ENCODE data around the gene OR2W1.

OR2W1 gene

DNA sequence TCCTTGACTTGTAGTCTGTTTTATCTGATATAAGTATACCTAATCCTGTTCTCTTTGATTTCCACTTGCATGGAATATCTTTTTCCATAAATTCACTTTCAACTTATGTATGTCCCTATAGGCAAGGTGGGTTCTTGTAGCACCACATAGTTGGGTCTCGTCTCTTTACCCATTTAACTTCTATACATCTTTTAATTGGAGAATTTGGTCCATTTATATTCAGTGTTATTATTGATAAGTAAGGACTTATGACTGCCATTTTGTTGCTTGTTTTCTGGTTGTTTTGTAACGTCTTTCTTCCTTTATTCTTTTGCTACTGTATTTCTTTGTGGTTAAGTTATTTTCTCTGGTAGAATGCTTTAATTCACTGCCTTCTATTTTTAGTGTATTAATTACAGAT, 25.3 kb downstream of the OR2W1 start:
- peaks cover 13% of the 10 kb centered on the region for H3K27me3 ChIP-seq (ENCODE audit: control insufficient read depth, insufficient read depth, low read length)
- no peak overlapping the region for H3K4me3 ChIP-seq (ENCODE audit: low read depth, low read length)
- H3K9me3 ChIP-seq (ENCODE audit: control insufficient read depth, insufficient read depth, low read length) = no peaks in the 10 kb centered on the region
- no peak overlapping the region for H3K9ac ChIP-seq (ENCODE audit: low read depth, low read length)
- no peaks in the 10 kb centered on the region for H3K4me1 ChIP-seq (ENCODE audit: control insufficient read depth, insufficient read depth, low read length)
- H3K36me3 ChIP-seq (ENCODE audit: control insufficient read depth, insufficient read depth, low read length) = no peaks in the 10 kb centered on the region

DNA sequence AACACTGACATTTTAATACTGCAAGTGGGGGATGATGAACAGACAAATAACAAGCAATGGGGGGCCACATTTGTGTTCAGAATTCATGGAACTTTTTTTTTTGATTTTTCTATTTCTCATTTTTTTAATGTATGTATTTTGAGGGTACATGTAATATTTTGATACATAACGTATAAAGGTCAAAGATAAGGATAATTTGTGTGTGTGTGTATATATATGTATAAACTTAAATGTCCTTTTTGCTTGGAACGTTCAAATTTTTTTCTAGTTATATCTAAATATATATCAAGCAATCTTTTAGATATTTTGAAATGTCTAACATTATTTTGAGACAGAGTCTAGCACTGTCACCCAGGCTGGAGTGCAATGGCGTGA, 27.6 kb downstream of the OR2W1 start:
- Histone ChIP-seq H3K4me3 (ENCODE audit: low read depth, low read length) (peak overlapping the region; percentile 96), H3K9ac (ENCODE audit: low read depth, low read length) (no peak overlapping the region), H3K27me3 (ENCODE audit: control insufficient read depth, insufficient read depth, low read length) (peaks cover 35% of the 10 kb centered on the region), H3K36me3 (ENCODE audit: control insufficient read depth, insufficient read depth, low read length) (no peaks in the 10 kb centered on the region), H3K4me1 (ENCODE audit: control insufficient read depth, insufficient read depth, low read length) (no peaks in the 10 kb centered on the region), H3K9me3 (ENCODE audit: control insufficient read depth, insufficient read depth, low read length) (no peaks in the 10 kb centered on the region)

GRCh38 chr6:29016559-29017427, 28.2 kb downstream of the OR2W1 start:
- Histone ChIP-seq H3K4me3 (ENCODE audit: low read depth, low read length) (peak overlapping the region; percentile 96), H3K9ac (ENCODE audit: low read depth, low read length) (peak overlapping the region; percentile 29), H3K4me1 (ENCODE audit: control insufficient read depth, insufficient read depth, low read length) (no peaks in the 10 kb centered on the region), H3K27me3 (ENCODE audit: control insufficient read depth, insufficient read depth, low read length) (peaks cover 41% of the 10 kb centered on the region), H3K9me3 (ENCODE audit: control insufficient read depth, insufficient read depth, low read length) (no peaks in the 10 kb centered on the region), H3K36me3 (ENCODE audit: control insufficient read depth, insufficient read depth, low read length) (no peaks in the 10 kb centered on the region)

DNA sequence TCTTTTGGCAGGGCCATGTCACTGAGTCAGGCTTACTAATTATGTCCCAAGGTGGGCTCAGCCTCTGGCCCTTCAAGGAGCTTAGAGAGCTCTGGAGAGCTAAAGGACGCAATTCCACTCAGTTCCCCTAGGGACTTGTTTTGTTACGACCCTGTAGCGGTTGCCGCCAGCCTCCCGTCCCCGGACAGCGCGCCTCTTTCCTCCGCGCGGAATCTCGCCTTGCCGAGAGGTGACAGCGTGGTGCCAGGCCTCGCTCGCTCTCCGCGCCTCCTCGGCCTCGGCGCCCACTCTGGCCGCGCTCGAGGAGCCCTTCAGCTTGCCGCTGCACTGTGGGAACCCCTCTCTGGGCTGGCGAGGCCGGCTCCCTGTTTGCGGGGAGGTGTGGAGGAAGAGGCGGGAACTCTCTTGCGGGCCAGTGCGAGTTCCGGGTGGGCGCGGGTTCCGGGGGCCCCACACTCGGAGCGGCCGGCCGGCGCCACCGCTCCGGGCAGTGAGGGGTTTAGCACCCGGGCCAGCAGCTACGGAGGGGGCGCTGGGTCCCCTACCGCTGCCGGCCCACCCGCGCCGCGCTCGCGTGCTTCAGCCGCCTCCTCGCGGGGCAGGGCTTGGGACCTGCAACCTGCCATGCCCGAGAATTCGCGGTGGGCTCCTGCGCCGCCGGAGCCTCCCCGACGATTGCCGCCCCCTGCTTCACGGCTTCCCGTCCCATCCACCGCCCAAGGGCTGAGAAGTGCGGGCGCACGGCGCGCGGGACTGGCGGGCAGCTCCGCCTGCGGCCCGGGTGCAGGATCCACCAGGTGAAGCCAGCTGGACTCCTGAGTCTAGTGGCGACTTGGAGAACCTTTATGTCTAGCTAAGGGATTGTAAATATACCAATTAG, 30.0 kb downstream of the OR2W1 start:
- peak overlapping the region; percentile 36 for H3K4me3 ChIP-seq (ENCODE audit: low read depth, low read length)
- no peak overlapping the region for H3K9ac ChIP-seq (ENCODE audit: low read depth, low read length)
- H3K27me3 ChIP-seq (ENCODE audit: control insufficient read depth, insufficient read depth, low read length) = peaks cover 54% of the 10 kb centered on the region
- H3K4me1 ChIP-seq (ENCODE audit: control insufficient read depth, insufficient read depth, low read length) = no peaks in the 10 kb centered on the region
- H3K9me3 ChIP-seq (ENCODE audit: control insufficient read depth, insufficient read depth, low read length) = no peaks in the 10 kb centered on the region
- no peaks in the 10 kb centered on the region for H3K36me3 ChIP-seq (ENCODE audit: control insufficient read depth, insufficient read depth, low read length)

- Histone ChIP-seq H3K4me1 (ENCODE audit: control insufficient read depth, insufficient read depth, low read length) (no peaks in the 10 kb centered on the region), H3K9me3 (ENCODE audit: control insufficient read depth, insufficient read depth, low read length) (no peaks in the 10 kb centered on the region), H3K9ac (ENCODE audit: low read depth, low read length) (no peak overlapping the region), H3K4me3 (ENCODE audit: low read depth, low read length) (peak overlapping the region; percentile 65), H3K27me3 (ENCODE audit: control insufficient read depth, insufficient read depth, low read length) (peaks cover 62% of the 10 kb centered on the region), H3K36me3 (ENCODE audit: control insufficient read depth, insufficient read depth, low read length) (no peaks in the 10 kb centered on the region)
Measured at GRCh38 chr6:29011276-29011734, 33.7 kb downstream of the OR2W1 start.

- H3K4me1 ChIP-seq (ENCODE audit: control insufficient read depth, insufficient read depth, low read length) = no peaks in the 10 kb centered on the region
- H3K9me3 ChIP-seq (ENCODE audit: control insufficient read depth, insufficient read depth, low read length) = no peaks in the 10 kb centered on the region
- H3K27me3 ChIP-seq (ENCODE audit: control insufficient read depth, insufficient read depth, low read length) = peaks cover 48% of the 10 kb centered on the region
- no peaks in the 10 kb centered on the region for H3K36me3 ChIP-seq (ENCODE audit: control insufficient read depth, insufficient read depth, low read length)
- no peak overlapping the region for H3K9ac ChIP-seq (ENCODE audit: low read depth, low read length)
- no peak overlapping the region for H3K4me3 ChIP-seq (ENCODE audit: low read depth, low read length)
Measured at GRCh38 chr6:29009358-29009757, 35.6 kb downstream of the OR2W1 start.

DNA sequence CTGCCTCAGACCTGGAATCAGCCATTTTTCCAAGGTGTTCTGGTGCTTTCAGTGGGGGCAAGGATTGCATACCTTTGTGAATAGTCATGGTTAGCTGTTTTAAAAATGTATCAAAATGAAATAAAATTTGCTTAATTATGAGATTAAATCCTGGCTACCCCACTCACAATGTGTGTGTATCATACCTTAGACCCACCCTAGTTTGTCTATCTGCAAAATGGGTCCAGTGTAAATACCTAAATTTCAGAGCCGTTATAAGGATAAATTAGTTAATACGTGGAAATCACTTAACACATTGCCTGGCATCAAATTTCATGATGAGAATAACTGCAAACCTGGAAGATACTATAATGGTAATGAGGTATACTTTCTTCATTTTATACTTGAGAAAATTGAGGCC, 36.9 kb downstream of the OR2W1 start:
- Histone ChIP-seq H3K27me3 (ENCODE audit: control insufficient read depth, insufficient read depth, low read length) (peaks cover 35% of the 10 kb centered on the region), H3K9me3 (ENCODE audit: control insufficient read depth, insufficient read depth, low read length) (no peaks in the 10 kb centered on the region), H3K36me3 (ENCODE audit: control insufficient read depth, insufficient read depth, low read length) (no peaks in the 10 kb centered on the region), H3K4me1 (ENCODE audit: control insufficient read depth, insufficient read depth, low read length) (no peaks in the 10 kb centered on the region), H3K9ac (ENCODE audit: low read depth, low read length) (no peak overlapping the region), H3K4me3 (ENCODE audit: low read depth, low read length) (no peak overlapping the region)

GRCh38 chr6:29005183-29005885, 39.6 kb downstream of the OR2W1 start, which contains the start of gene ZNF311:
Gene ZNF311, minus strand, starts transcription at chr6:29005315. Its CDS starts 1,361 bp downstream, at chr6:29003954.
- H3K27me3 ChIP-seq (ENCODE audit: control insufficient read depth, insufficient read depth, low read length) = peaks cover 13% of the 10 kb centered on the region
- H3K4me1 ChIP-seq (ENCODE audit: control insufficient read depth, insufficient read depth, low read length) = no peaks in the 10 kb centered on the region
- H3K9me3 ChIP-seq (ENCODE audit: control insufficient read depth, insufficient read depth, low read length) = no peaks in the 10 kb centered on the region
- peak within 1 kb of the TSS; percentile 19 for H3K9ac ChIP-seq (ENCODE audit: low read depth, low read length)
- H3K4me3 ChIP-seq (ENCODE audit: low read depth, low read length) = peak within 1 kb of the TSS; percentile 45
- no peaks in the 10 kb centered on the region for H3K36me3 ChIP-seq (ENCODE audit: control insufficient read depth, insufficient read depth, low read length)

DNA sequence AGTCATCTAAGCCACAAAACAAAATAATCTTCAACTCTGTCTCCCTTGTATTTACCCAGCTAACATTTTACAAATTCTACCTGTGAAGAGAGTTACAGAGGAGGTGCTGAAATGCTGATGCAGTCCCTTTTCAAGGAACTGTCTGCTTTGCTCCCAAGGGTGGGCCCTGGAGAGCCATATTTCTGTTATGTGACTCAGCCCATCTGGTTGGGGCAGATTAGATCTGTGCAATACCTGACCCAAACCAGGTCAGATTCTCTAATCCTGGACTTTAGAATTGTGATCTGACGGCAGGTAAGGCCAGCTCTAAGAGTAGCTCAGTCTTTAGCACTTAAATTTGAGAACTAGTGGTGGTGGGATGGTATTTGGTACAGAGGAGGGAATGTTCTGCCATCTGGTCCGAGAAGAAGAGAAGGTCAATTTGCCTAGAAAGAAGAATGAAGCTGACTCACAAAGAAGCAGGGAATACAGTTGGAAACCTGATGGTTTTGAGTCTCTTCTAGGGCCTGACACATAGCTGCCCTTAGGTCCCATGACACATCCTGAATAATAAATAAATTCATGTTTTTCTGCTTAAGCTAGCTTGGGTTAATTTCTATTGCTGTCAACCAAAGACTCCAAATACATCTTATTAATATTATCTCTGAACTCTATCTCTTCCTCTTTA, 48.0 kb downstream of the OR2W1 start:
- Histone ChIP-seq H3K36me3 (ENCODE audit: control insufficient read depth, insufficient read depth, low read length) (peaks cover 5% of the 10 kb centered on the region), H3K9me3 (ENCODE audit: control insufficient read depth, insufficient read depth, low read length) (no peaks in the 10 kb centered on the region), H3K27me3 (ENCODE audit: control insufficient read depth, insufficient read depth, low read length) (no peaks in the 10 kb centered on the region), H3K4me3 (ENCODE audit: low read depth, low read length) (no peak overlapping the region), H3K9ac (ENCODE audit: low read depth, low read length) (no peak overlapping the region), H3K4me1 (ENCODE audit: control insufficient read depth, insufficient read depth, low read length) (no peaks in the 10 kb centered on the region)

DNA sequence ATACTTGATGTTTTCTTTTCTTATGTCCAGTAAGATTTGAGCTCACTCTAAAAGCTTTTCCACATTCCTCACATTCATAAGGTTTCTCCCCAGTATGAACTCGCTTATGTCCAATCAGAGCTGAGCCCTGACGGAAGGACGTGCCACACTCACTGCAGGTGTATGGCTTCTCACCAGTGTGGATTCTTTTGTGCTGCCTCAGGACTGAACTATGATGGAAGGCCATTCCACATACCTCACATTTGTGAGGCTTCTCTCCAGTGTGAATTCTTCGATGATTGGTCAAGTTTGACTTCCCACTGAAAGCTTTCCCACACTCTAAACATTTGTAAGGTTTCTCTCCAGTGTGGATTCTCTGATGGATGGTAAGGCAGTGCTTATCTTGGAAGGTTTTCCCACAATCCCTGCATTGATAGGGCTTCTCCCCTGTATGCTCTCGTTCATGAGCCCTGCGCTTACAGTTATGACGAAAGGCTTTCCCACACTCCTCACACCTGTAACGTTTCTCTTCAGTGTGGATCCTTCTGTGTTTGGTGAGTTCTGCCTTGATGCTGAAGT, 49.8 kb downstream of the OR2W1 start:
- no peaks in the 10 kb centered on the region for H3K27me3 ChIP-seq (ENCODE audit: control insufficient read depth, insufficient read depth, low read length)

More for the DNA sequence above, 49.8 kb downstream of the OR2W1 start:
- Histone ChIP-seq H3K9ac (ENCODE audit: low read depth, low read length) (no peak overlapping the region), H3K4me1 (ENCODE audit: control insufficient read depth, insufficient read depth, low read length) (no peaks in the 10 kb centered on the region), H3K9me3 (ENCODE audit: control insufficient read depth, insufficient read depth, low read length) (no peaks in the 10 kb centered on the region), H3K4me3 (ENCODE audit: low read depth, low read length) (no peak overlapping the region), H3K36me3 (ENCODE audit: control insufficient read depth, insufficient read depth, low read length) (peaks cover 5% of the 10 kb centered on the region)

All from iPS-15b (cell line).